T follicular helper cell (primary cell): ENCODE data around the gene PRPS2.

Experiments
- DNase-seq: peaks from one replicate; pipeline ENCODE4 v3.0.0-alpha.2; 2020; ENCODE audit warnings: low read depth

Gene PRPS2

GRCh38 chrX:12817528-12817927 lies 26.3 kb downstream of the PRPS2 start:
- DNase-seq = no peak

- DNase-seq = no peak
These were observed 28.0 kb downstream of the PRPS2 start for GRCh38 chrX:12819222-12819621.

GRCh38 chrX:12820737-12821136 lies 29.5 kb downstream of the PRPS2 start:
- DNase-seq = no peak

- DNase-seq = no peak
These were observed 33.7 kb downstream of the PRPS2 start for GRCh38 chrX:12824944-12825343.

GRCh38 chrX:12825801-12826200 lies 34.6 kb downstream of the PRPS2 start:
- no peak for DNase-seq

GRCh38 chrX:12843061-12843667 lies 52.0 kb downstream of the PRPS2 start:
- no peak for DNase-seq

- DNase-seq = no peak
These were observed 52.6 kb downstream of the PRPS2 start for GRCh38 chrX:12843668-12844279.

GRCh38 chrX:12844319-12844718 lies 53.1 kb downstream of the PRPS2 start:
- DNase-seq = no peak

- DNase-seq = no peak
These were observed 74.1 kb downstream of the PRPS2 start for GRCh38 chrX:12865359-12865758.

GRCh38 chrX:12866451-12867377 lies 75.5 kb downstream of the PRPS2 start, which contains the start of gene TLR7:
TLR7 (plus strand) TSS chrX:12867072; CDS start chrX:12867579, 507 bp downstream.
- no peak for DNase-seq

GRCh38 chrX:12867685-12868084 lies 76.5 kb downstream of the PRPS2 start:
- no peak for DNase-seq

- DNase-seq = no peak
These were observed 77.5 kb downstream of the PRPS2 start for GRCh38 chrX:12868747-12869146.

GRCh38 chrX:12871257-12871656 lies 80.0 kb downstream of the PRPS2 start:
- no peak for DNase-seq

GRCh38 chrX:12872741-12873140 lies 81.5 kb downstream of the PRPS2 start:
- no peak for DNase-seq
